ENCODE results near the gene EPHA8. TPM values are rescaled to one million over a fixed set of nuclear protein-coding genes. Genes with fewer than 3 reads are reported as not detected.
A peak's percentile ranks its signal among the peaks of the same experiment; 100 is the strongest.

EPHA8 gene
- total and polyA plus RNA-seq, 2 of the 13 experiments (the other 11 are each of a cell fraction or from before 2014, with no cell fraction given): not detected

GRCh38 chr1:22611530-22611947 is 48.2 kb downstream of the EPHA8 start (continued):
- TF ChIP-seq GTF3A (CRISPR knock-in tag; conservative IDR thresholded peaks at IDR 0.05) (no peak), CHCHD3 (CRISPR knock-in tag; IDR thresholded peaks at IDR 0.05) (no peak), ATF4 (CRISPR knock-in tag; IDR thresholded peaks at IDR 0.05) (no peak), ZNF407 (CRISPR knock-in tag; IDR thresholded peaks at IDR 0.05; ENCODE audit: not compliant biosample characterization) (no peak), FOXO1 (CRISPR knock-in tag; IDR thresholded peaks at IDR 0.05) (no peak), CSRNP2 (CRISPR knock-in tag; conservative IDR thresholded peaks at IDR 0.05; ENCODE audit: low read depth) (no peak), ZNF274 (CRISPR knock-in tag; IDR thresholded peaks at IDR 0.05) (no peak), ZFY (CRISPR knock-in tag; IDR thresholded peaks at IDR 0.05) (no peak), IRF9 (CRISPR knock-in tag; IDR thresholded peaks at IDR 0.05; ENCODE audit: borderline replicate concordance) (no peak), HNRNPL (IDR thresholded peaks at IDR 0.05; ENCODE audit: low read depth, low read length) (no peak), PRDM4 (CRISPR knock-in tag; IDR thresholded peaks at IDR 0.05; ENCODE audit: borderline replicate concordance) (peak; percentile 54; the same call in 1 of the 2 replicates), ZNF362 (CRISPR knock-in tag; IDR thresholded peaks at IDR 0.05; ENCODE audit: borderline replicate concordance) (no peak)
